GM10266 (cell line): ENCODE results near the gene TBC1D2B.

Source experiments
- DNase-seq: peaks from one replicate; pipeline ENCODE4 v3.0.0; 2012; ENCODE audit errors: extremely low spot score
- TF ChIP-seq, protein P1 (sequence below): IDR thresholded peaks from 2 replicates; pipeline ENCODE4 v1.5.1; 2012; ENCODE audit warnings: mild to moderate bottlenecking, low read depth; ENCODE audit not compliant: control insufficient read depth, insufficient read depth; ENCODE audit errors: missing control alignments

Gene TBC1D2B

DNA sequence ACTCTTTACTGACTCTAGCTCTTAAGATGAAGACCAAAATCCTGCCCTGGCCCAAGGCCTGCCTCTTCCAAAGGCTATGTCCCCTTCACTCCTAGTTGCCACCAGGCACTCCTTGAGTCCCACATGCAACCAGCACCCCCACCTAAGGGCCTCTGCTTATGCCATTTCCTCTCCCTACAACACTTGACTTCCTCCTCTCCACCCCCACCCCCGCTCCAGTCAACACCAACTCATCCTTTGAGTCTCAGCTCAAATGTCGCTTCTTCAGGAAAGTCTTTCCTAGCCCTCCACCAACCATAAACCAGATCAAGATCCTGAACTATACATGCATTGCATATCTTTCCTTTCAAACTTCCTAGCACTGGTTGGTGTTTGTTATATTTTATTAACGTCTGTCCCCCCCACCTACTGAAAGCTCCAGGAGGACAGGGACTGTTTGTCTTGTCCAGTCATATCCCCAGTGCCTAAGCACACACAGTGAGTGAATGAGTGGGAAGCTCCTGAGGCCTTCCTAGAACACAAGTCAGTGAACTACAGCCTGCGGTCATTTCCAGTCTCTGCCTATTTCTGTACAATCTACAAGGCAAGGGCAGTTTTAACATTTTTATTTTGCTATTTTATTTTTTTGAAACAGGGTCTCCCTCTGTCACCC lies 7.3 kb downstream of the TBC1D2B start:
- DNase-seq, result no peak
- TF ChIP-seq, protein P1, sequence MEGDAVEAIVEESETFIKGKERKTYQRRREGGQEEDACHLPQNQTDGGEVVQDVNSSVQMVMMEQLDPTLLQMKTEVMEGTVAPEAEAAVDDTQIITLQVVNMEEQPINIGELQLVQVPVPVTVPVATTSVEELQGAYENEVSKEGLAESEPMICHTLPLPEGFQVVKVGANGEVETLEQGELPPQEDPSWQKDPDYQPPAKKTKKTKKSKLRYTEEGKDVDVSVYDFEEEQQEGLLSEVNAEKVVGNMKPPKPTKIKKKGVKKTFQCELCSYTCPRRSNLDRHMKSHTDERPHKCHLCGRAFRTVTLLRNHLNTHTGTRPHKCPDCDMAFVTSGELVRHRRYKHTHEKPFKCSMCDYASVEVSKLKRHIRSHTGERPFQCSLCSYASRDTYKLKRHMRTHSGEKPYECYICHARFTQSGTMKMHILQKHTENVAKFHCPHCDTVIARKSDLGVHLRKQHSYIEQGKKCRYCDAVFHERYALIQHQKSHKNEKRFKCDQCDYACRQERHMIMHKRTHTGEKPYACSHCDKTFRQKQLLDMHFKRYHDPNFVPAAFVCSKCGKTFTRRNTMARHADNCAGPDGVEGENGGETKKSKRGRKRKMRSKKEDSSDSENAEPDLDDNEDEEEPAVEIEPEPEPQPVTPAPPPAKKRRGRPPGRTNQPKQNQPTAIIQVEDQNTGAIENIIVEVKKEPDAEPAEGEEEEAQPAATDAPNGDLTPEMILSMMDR, result no peak

DNA sequence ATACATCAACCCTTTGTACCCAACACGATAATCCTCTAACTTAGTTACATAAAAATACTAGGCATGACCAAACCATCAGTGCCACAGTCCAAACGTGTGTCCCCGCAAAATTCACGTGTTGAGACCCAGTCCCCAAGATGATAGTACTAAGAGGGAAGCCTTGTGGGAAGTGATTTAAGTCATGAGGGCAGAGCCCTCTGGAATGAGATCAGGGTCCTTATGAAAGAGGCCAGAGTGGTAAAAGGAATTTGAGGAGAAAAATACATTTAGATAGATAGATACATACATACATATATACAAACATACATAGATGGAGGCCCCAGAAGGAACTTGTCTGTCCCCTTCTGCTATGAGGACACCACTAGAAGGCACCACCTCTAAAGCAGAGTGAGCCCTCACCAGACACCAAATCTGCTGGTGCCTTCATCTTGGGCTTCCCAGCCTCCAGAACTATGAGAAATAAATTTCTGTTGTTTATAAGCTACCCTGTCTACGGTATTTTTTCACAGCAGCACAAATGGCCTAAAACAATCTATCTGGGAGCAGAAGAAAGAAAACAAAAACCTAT lies 8.0 kb downstream of the TBC1D2B start:
- DNase-seq, result no peak
- TF ChIP-seq, protein P1, result peak; percentile 24

DNA sequence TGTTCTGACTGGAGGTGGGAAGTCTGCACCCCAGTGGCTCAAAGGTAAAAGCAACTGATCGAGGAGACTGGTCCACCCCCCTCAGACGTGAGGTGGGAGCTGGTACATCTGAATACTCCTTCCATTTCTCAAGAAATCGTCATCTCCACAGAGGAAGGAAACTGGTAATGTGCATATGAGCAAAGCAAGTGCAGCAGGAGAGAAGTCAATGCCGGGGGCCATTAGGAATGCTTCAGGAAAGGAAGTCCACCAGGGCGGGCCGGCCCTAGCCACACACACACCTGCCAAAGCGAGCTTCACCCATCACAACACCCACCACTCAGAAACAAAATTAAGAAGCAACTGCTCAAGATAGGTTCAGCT lies 8.5 kb downstream of the TBC1D2B start:
- no peak for DNase-seq
- TF ChIP-seq, protein P1, result no peak

DNA sequence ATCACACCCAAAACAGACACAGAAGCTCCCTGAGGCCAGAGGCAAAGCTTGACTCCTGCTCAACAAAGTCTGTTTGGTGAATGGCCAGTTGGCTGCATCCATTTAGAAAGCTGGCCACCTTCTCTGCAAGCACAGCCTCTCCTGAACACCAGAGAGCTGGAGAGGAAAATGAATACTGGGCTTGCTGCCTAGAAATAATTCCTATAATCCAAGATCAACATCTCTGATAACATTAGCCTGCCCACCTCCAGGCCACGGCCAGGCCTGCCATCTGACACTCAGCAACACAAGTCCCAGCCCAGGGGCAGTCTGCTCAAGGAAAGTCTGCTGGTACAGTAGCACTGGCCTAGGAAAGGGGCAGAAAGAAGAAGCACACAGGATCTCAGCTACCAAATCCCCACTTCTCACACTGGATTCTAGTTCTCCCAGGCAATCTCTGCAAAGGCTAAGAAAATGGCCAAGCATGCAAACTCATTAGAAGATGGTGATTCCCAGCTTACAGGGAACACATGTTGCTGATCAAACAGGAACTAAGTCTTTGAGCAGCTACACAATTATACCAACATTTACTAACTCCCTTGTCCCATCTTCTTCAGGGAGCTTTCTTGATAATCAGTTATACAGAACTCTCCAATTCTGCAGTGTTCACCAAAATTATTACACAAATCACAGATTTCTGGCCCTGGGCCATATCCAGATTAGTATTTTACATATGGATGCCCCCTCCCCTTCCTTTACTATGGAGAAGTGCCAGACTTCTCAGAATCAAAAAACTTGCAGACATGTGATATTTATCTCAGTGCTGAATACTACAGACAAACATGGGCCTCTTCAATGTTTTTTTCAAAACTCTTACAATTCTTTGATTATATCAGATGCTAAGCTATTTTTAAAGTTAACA lies 9.9 kb downstream of the TBC1D2B start:
- TF ChIP-seq, protein P1, result no peak
- no peak for DNase-seq

DNA sequence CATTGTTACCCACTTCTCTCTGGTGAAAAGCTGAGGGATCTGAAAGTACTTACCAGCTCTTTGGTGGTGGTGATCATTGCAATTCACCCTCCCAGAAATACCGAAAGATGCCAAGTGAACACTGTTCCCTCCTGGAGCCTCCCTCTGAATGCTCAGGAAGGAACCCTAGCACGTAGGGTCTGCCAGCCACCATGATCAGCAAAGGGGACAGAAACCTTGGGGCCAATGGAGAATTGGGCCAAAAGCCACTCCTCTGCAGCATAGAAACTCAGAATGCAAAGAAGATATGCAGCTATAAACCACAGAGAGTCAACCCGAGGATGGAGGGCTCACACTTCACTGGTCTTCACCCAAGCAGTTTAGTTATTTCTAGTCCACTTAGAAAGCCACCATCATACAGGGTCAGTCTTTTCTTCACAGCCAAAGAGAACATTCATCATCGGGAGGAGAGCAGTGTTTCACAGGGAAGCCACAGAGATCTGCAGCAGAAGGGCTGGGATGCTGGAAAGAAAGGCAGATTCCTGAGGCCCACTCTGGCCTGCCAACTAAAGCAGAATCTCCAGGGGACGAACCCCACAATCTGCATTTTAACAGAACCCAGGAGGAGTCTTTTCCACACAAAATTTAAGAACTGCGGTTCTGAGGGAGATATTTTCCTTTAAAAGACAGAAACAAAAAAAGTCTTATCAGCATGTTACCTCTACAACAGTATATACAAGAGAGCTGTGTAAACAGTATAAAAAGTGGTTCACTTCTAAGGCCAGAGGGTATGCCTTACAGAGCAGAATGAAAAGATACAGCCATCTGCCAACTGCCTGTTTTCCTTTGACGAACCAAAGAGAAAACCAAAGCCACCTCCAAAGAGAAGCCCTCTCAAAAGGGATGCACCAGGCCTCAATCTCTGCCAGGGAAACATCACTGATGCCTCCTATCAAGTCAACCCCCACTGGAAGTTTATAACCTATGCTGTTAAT lies 11.3 kb downstream of the TBC1D2B start:
- TF ChIP-seq, protein P1, result no peak
- DNase-seq, result peak; percentile 67

DNA sequence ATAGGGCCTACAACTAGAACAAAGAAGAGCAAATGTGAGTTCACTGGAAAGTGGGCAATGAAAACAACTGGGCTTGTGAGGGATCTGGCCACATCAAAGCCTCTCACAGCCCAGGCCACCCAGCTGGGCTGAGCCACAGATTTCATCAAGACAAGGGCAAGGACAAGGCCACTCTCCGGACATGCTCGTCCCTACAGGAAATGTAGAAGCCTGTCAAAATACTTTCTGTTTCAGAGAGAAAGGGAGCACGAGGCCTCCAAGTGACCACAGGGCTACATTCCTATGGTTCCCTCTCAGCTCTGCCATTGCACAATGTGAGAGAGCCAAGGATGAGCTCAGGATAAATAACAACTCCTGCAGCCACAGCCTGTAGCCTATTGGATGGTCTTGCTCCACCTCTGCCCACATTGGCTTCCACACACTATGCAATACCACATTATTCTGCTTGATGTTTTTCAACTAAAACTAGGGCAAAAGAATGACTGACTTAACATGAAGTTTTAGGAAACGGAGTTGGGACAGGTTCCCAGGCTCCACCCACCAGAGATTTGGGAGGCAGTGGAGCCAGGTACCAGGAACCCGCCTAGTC lies 12.1 kb downstream of the TBC1D2B start:
- TF ChIP-seq, protein P1, result no peak
- no peak for DNase-seq
